ENCODE data around the gene MACROD1. TPM values are rescaled to one million over a fixed set of nuclear protein-coding genes. Genes with fewer than 3 reads are reported as not detected.

Gene MACROD1
- total and polyA plus RNA-seq, 10 of the 15 experiments (the other 5 are each of a cell fraction or from before 2014, with no cell fraction given), result 1.2 to 22.7 (median 11.3) TPM; not detected in 1

GRCh38 chr11:64181506-64182411 is 15.8 kb upstream of the MACROD1 start (continued):
- TF ChIP-seq BCLAF1 (IDR thresholded peaks at IDR 0.05) (no peak), DPF2 (IDR thresholded peaks at IDR 0.05) (no peak), MEF2A (IDR thresholded peaks at IDR 0.05; ENCODE audit: insufficient read depth, low read depth, low read length) (peak; percentile 72; the same call in 1 of the 2 replicates), IRF5 (IDR thresholded peaks at IDR 0.05; ENCODE audit: borderline replicate concordance) (no peak), TCF7 (IDR thresholded peaks at IDR 0.05; ENCODE audit: borderline replicate concordance) (no peak), POLR2A (IDR thresholded peaks at IDR 0.05; ENCODE audit: low read depth, low read length) (peak; percentile 81), BMI1 (IDR thresholded peaks at IDR 0.05; ENCODE audit: borderline replicate concordance) (no peak), EED (IDR thresholded peaks at IDR 0.05; ENCODE audit: low read depth) (0 out of 2 replicates have a peak, but pooled peaks have one; percentile 15), CEBPB (IDR thresholded peaks at IDR 0.05; ENCODE audit: borderline replicate concordance in 1 of 2, low read depth in 2 of 2, low read length in 2 of 2) (no peak), SIN3A (IDR thresholded peaks at IDR 0.05; ENCODE audit: low read depth, low read length) (no peak), ATF3 (IDR thresholded peaks at IDR 0.05; ENCODE audit: borderline replicate concordance, extremely low read depth, low read depth, low read length) (peak; percentile 75; the same call in 1 of the 2 replicates), RBBP5 (conservative IDR thresholded peaks at IDR 0.05) (no peak), KLF5 (IDR thresholded peaks at IDR 0.05; ENCODE audit: partially characterized antibody) (no peak), RAD21 (IDR thresholded peaks at IDR 0.05; ENCODE audit: insufficient read depth, low read depth, low read length) (no peak), IKZF1 (conservative IDR thresholded peaks at IDR 0.05) (peak; percentile 27; the same call in 1 of the 2 replicates), SREBF1 (IDR thresholded peaks at IDR 0.05; ENCODE audit: low read length) (no peak)

All from GM12878 (cell line).